AG08396 (cell line): ENCODE measurements around the gene ZNF428.
"Not testable (repeated sequence)": the region's sequence is repeated elsewhere in the genome, so short reads cannot be mapped to it uniquely, and the experiment has no call there.

ENCODE experiments used
- DNase-seq: peaks from one replicate; pipeline ENCODE4 v3.0.0; 2012; ENCODE audit warnings: low spot score, mixed read lengths

ZNF428 gene

GRCh38 chr19:43592800-43593350 lies 26.6 kb downstream of the ZNF428 start:
- no peak for DNase-seq

DNA sequence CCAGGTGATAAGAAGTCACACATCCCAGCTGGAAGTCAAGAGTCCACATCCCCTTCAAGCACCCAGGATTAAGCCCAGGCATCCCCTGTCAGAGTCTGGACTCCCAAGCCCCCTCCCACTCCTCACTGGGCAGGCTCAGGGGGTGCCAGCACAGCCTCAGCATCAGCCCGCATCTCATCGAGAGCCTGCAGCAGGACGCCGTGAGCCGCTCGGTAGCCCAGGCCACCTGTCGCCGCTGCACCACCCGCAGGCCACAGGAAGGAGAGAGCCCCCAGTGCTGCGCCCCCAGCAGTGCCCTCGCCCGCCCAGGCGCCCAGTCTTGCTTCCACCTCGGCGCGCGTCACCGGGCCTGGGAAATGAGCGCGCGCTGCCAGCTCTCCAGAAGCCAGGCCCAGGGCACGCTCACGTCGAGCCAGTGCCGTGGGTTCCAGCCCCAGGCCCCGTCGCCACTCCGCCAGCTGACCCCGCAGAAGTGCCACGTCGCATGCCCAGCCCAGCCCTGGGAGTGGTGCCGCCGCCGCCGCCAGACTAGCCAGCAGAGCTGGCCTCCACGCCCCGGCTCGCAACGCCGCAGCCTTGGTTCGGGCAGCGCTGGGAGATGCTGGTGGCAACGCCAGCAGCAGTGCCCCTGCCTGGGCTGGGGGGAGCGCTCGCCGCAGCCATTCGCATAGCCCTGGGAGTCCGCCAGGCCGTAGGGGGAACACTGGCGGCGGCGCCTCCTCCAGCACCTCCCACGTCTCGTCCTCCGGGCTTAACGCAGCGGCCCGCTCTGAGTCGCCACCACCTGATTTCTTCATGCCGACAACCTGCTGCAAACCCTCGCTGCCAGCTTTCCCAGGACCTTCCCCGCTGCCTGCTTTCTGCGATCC lies 27.3 kb downstream of the ZNF428 start:
- no peak for DNase-seq

DNA sequence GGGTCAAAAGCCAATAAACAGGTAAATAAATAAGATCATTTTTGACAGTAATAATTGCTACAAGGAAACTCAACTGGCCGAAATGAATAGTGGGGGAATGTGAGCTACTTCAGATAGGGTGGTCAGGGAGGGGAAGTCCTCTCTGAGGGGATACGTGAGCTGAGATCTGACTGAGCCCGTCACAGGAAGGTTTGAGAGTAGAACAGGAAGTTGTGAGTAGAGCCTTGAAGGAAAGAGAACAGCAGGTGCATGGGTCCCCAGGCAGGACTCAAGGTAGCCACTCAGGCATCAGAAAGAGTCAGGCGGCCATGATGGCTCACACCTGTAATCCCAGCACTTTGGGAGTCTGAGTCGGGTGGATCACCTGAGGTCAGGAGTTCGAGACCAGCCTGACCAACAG lies 29.8 kb downstream of the ZNF428 start:
- no peak for DNase-seq

- no peak for DNase-seq
These were observed 30.2 kb downstream of the ZNF428 start for GRCh38 chr19:43589277-43589676.

DNA sequence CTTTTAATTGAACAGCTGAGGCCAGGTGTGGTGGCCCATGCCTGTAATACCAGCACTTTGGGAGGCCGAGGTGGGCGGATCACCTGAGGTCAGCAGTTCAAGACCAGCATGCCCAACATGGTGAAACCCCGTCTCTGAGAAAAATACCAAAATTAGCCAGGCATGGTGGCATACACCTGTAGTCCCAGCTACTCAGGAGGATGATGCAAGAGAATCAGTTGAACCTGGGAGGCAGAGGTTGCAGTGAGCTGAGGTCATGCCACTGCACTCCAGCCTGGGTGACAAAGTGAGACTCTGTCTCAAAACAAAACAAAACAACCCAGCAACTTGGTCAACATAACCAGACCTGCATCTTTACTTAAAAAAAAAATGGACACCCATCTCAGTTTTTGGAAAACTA lies 32.4 kb downstream of the ZNF428 start:
- DNase-seq = not testable (repeated sequence)

- DNase-seq = no peak
These were observed 33.1 kb downstream of the ZNF428 start for GRCh38 chr19:43586346-43586745.

DNA sequence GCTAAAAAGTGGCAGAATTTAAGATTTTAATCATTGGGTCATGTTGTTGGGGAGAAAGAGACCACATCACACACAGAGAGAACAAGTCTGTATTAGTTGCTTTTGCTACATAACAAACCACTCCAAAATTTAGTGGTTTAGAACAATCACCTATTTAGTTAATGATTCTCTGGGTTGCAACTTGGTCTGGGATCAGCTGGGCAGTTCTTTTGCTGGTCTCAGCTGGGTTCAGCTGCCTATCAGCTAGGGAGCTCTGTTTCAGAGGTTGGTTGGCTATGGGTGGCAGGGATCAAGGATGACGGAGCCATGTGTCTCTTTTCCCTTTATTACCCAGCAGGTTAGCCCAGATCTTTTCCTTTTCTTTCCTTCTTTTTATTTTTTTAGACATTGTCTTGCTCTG lies 34.9 kb downstream of the ZNF428 start:
- no peak for DNase-seq

DNA sequence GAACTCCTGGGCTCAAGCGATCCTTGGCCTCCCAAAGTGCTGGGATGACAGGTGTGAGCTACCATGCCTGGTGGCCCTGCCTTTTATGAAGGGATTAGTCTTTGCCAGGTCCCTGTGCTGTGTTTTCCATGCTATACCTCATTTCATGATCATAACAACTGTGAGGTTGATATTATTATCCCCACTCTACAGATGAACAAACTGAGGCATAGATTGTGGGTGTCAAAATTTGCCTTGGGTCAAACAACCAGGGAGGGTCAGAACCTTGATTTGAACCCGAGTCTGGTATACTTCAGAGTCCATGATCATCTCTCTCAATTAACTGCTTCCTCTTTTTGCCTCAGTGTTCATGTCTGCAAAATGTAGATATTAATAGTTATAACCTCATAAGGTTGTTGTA lies 36.9 kb downstream of the ZNF428 start:
- DNase-seq = no peak

- no peak for DNase-seq
These were observed 38.0 kb downstream of the ZNF428 start for GRCh38 chr19:43581467-43581866.

DNA sequence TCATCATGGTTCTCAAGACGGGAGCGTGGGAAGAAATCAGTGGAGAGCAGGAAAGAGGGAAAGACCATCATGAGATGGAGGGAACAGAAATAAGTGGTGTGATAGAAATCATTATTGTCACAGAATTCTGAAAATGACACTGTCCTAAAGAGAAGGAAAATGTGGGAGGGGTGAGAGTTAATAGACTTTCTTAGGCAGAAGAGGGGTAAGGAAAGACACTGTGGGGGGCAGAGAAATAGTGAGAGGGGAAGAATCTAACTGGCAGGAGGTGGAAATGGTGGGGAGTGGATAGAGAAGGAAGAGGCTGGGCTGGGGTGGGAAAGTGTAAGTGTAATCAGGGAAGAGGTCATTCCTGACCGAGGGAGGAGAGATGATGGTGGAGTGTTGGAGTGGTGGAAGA lies 40.6 kb downstream of the ZNF428 start:
- DNase-seq = no peak

DNA sequence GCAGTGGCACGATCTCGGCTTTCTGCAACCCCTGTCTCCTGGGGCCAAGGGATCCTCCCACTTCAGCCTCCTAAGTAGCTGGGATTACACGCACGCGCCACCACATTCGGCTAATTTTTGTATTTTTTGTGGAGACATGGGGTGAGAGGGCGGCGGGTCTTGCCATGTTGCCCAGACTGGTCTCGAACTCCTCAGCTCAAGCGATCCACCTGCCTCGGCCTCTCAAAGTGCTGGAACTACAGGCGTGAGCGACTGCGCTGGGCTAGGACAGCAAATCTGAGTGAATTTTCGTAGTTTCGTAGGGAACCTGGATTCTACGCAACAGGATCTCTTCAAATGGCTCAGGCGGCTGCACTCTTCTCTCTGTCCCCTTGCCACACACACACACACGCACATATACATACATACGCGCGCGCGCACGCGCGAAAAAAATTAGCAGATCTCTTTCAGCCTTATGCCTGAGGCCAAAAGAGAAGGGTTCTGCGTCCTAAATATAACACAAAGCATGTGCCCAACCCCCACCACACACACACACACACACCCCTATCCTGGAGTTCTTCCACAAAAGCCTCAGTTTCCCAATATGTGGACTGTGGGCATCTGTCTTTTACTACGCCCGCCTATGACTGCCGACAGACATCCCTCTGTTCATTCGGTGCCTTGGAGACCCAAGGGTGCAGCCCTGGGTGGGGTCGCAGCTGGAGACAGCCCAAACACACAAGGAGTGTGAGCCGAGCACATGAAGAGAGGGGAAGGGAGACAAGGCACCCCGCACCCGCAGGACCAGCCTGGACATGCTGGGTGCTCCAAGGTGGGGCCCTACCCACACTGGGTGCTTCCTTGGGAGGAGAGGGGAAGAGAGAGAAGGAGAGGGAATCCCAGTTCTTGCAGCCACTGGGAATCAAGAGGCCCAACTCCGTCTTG lies 43.2 kb downstream of the ZNF428 start:
- DNase-seq = no peak

DNA sequence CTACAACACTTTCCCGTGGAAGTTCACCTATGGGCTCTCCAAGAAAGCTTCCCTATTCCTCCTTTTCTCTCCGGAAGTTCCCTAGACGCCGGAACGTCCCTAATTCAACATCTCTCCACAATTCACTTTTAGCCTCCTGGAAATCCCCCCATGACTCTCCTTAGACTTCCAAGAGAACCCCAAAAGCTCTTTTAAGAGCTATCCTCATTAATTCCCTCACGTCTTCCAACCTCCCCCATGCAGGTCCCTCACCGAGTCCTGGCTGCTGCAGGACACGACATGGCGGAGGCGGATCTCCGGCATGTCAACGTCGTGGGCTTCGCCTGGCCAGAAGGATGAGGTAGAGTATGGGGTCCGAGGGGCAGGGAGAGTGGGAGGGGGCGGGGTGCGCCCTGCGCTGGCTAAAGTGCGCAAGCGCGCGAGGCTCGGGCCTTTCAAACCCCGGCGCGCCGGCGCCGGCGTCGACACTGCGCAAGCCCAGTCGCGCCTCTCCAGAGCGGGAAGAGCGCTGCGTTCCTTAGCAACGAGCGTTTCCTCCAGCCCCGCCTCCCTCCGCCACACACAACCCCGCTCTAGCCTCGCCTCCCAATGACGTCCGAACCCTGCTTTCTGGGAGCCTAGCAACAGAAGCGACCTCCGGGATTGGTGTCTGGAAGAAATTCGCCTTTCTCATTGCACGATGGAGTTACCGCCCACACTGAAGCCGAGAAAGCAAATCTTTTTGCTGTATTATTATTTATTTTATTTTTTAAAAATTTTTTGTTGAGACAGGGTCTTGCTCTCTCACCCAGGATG lies 44.1 kb downstream of the ZNF428 start, which contains the start of the genes PINLYP and XRCC1:
PINLYP (plus strand) TSS at position 646 of the 795 bp plus-strand sequence. CDS start 1,391 bp downstream, outside the sequence.
XRCC1 (minus strand) TSS at position 372 of the 795 bp plus-strand sequence; CDS start at position 303, 69 bp downstream.
- DNase-seq = peak; percentile 98

DNA sequence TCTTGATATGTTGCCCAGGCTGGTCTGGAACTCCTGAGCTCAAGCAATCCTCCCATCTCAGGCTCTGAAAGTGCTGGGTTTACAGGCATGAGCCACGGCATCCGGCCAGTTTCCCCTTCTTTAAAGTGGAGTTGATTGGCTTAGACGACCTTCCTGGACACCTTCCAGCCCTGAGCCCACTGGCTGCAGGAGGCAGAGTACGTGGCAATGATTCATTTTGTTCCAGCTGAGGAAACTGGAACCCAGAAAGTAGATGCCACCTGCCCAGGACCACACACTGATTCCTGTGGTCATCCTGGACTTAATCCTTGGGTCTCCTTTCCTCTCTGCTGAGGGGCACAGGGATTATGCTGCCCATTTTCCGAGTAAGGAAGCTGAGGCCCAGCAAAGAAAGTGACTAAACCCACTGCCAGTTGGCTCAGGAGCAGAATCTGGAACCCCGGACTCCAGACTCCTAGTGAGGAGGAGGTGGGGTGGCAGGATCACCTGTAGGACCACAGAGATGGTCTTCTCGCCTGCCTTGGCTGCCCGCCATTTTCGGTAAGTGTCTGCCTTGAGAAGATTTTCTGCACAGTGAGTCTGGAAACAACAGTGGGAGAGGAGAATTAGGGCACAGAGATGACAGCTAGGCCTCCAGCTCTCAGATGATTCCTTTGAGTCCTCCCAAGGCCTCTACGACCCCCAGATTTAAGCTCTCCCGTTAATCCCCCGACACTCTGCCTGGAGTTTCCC lies 44.8 kb downstream of the ZNF428 start:
- no peak for DNase-seq

DNA sequence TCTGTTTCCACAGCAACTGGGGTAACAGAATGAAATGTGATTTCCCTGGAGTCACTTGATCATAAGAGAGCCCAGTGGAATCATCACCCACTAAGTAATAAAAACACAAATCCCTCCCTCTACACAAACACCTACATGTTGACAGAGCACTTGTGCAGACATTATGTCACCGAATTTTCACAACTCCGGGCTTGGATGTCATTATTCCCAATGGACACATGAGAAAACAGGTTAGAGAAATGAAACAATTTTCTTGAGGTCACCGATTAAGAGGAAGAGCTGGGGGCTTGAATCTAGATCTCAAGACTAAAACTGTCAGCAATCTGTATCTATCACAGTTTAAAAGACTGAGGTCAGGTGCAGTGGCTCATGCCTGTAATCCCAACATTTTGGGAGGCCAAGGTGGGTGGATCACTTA lies 47.2 kb downstream of the ZNF428 start:
- DNase-seq = no peak

GRCh38 chr19:43570174-43570791 lies 49.1 kb downstream of the ZNF428 start:
- no peak for DNase-seq

DNA sequence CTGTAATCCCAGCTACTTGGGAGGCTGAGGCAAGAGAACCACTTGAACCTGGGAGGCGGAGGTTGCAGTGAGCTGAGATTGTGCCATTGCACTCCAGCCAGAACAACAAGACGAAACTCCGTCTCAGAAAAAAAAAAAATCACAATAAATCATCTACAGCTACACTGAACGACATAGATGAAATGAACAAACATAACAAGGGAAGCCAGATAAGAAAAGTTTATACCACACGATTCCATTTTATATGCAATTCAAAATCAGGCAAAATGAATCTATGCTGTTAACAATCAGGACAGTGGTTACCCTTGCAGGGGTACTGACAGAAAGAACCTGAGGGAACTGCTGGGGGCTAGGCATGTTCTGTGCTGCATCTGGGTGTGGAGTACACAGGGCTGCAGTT lies 49.8 kb downstream of the ZNF428 start:
- no peak for DNase-seq

DNA sequence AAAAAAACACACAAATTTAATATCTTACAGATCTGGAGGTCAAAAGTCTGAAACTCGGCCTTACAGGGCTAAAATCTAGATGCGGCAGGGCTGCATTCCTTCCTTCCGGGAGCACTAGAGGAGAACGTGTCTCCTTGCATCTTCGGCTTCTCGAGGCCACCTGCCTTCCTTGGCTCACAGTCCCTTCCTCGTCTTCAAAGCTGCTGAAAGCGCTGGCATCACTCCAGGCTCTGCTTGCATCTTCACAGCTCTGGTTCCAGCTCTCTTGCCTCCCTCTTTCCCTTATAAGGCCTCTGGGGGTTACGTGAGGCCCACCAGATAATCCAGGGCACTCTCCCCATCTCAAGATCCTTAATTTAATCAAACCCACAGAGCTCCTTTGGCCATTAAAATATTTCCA lies 54.6 kb downstream of the ZNF428 start:
- DNase-seq = no peak

DNA sequence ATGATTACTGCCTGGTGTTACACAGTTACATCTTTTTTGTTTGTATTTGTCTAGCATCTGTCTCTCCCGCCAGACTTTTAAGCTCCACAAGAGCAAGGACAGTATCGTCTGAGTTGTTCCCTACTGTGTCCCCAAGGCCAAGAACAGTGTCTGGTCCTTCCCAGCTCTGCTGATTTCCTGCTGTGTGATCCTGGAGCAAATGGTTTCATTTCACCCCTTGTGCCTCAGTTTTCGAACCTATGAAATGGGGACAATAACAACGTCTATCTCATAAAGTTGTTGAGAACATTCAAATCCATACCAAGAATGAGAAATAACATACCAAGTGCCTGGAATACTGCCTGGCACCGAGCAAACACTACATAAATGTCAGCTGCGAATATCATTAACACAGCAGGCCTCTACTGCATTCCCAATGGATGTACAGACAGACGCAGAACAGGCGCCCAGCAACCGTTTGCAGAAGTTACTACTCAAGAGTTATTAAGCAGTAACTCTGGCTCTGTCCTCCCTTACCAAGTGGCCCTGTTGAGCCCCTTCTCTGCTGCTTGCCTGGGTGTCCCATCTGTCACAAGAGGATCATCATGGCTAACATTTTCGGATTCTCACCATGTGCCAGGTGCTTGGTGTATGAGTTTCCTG lies 55.5 kb downstream of the ZNF428 start:
- DNase-seq = no peak

DNA sequence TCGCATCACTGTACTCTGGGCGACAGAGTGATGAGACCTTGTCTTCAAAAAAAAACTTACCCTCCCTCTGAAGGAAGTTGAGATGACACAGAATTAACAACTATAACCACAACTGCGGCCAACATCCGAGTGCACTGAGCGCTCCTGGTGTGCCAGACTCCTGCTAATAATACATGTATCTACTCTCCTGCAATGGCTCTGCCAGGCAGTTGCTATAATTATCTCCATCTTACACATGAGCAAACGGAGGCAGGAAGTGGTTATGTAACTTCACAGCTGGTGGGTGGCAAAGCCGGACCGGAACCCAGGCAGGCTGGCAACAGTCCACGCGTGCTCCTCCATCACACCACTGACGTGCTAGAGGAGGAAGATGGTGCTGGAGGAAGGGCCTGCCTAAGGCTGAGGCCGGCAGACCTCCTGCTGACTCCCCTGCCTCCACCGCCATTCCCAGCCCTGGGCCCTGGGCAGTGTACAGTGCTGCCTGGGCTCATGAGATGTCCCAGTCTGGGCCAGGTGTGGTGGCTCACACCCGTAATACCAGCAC lies 56.7 kb downstream of the ZNF428 start:
- DNase-seq = peak; percentile 42
